HG03571 (cell line): ENCODE results near the gene SLC7A14.

Experiments
- ATAC-seq: cut with Tn5 transposase; IDR thresholded peaks from one replicate; pipeline ENCODE4 v1.9.1; 2021; ENCODE audit not compliant: unreplicated experiment

SLC7A14 gene

DNA sequence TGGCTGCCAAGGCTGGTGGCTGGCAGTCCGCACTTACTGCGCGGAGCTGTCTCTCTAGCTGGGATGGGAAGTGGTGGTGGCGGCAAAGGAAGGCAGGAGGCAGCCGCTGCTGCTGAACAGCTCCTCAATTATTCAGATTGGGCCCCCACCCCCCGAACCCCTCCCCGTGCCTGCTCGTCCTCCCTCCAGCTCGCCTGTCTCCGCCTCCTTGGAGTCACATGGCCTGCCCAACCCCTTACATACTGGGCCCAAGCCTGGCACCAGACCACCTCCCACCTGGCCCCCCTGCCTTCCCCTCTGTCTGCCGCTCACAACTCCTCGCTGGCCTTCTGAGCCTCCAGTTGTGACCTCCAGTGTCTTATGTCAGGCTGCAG is at the start of gene SLC7A14:
TSS of gene SLC7A14 (minus strand) at position 139 of the 374 bp plus-strand sequence. CDS start 59,139 bp downstream, outside the sequence.
- no peak for ATAC-seq

DNA sequence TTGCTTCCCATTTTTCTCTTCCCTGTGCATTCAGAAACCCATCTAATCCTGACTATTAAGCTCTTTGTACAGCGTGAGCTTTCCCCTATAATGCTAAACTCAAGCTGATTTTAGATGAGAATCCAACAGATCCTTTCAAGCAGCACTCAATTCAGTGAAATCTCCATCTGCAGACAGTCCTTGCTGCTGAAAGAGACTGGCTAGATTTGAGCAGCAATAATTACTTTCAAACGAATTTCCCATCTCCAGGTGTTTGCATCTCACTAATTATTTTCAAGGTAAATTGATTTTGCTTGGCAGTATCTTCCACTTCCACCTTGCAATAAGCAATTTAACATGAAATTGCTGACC is 49.5 kb upstream of the SLC7A14 start:
- no peak for ATAC-seq

DNA sequence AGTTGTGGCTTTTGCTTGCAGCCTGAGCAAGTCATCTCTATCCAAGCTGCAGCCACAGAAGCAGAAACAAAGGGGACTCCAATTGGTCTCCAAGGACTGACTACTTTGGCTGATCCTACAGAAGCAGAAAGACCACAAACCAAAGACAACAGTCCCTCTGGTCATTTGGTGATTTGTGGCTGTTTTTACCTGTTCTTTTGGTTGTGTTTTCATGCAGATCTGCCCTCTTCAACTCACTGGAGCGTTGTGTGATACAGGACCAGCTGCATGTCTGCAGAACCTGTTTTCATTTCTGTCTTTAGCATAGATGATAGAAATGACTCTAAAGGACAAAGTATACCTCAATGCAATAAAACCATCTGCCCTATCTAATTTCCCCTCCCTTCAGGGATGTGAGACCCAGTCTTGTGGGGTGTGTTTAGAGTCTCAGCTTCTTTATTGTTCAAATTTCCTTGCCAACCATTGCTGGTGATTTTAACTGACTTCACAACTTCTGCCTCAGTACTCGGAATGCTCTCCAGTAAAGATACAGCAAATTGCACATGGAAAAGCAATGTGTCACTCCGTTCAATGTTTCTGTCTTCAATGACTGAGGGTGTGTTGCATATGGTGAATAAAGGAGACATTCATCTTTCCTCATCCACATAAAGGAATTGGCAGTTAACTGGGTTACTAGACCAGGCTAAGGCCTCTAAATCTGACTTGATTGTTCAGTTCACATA is 48.9 kb upstream of the SLC7A14 start:
- peak; percentile 66 for ATAC-seq

DNA sequence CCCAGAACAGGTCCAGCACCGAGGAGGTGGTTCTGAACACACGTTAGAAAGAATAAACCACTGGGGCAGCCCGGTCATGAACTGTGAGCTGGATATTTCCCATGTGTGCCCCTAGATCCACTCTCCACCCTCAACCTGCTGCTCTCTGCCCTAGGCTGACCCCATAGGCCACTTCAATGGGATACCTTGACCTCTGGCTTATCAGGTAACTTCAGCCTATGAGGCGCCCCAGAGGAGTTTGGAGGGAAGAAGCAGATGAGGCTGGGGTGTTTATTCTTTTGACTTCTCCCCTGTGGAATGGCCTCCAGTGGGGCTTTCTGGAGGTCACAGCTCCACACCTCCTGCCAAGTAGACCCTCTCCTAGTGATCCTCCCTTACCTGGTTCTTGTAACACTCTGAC is 47.7 kb upstream of the SLC7A14 start:
- no peak for ATAC-seq

DNA sequence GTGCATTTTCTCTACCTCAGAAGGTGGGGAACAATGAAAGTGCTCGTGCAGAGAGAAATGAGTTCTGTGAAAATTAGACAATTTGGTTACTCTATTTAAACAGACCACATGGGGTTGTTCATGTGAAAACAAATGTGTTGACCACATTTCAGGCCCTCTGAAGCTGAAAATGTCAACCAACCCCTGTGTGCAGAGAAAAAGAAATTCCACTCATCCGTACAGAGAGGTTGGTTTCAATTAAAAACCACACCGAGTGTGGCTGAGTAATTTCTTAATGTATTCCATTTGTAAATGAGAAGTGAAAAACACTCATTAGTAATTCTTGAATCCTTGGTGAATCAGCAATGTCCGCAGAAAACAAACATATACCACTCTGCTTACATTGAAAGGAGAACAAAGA is 46.9 kb upstream of the SLC7A14 start:
- ATAC-seq: peak; percentile 86

DNA sequence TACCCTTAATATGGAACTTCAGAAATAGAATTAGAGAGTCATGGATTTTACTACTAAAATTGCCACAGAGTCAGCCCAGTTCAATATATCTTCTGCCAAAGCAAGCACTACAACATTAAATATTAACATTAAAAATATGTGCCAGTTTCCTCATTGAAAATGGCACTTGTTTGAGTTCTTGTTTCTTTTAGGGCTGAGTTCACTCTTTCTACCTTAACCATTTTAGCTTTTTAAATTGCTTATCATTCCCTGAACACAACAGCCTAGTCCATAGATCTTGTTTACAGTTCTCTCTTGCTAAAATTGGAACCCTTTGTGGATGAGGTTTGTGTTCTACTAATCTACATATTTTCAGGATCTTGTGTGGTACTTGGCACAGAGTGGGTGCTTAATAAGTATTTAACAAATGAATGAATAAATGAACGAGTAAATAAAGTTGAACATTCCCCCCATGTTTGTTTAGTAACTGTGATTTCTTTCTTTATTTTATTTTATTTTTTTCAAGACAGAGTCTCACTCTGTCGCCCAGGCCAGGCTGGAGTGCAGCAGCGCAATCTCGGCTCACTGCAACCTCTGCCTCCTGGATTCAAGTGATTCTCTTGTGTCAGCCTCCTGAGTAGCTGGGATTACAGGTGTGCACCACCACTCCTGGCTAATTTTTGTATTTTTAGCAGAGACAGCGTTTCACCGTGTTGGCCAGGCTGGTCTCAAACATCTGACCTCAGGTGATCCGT is 46.0 kb upstream of the SLC7A14 start:
- no peak for ATAC-seq

DNA sequence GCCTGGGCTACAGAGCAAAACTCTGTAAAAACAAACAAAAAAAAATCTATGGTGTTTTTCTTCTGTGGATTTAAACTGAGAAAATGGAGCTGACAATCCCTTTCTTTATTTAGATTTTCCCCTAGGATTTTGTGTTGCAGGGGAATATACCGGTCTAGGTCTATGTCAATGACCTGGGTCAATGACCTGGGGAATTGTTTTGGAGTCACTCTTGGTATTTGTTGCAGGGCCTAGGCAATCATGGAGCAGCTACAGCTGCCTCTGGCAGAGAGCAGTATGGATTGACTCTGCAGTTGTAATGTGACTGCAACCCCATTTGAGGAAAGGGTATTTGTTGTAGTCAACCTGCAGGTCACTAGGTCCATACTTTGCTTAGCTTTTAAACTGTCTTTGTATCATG is 37.6 kb upstream of the SLC7A14 start:
- no peak for ATAC-seq

DNA sequence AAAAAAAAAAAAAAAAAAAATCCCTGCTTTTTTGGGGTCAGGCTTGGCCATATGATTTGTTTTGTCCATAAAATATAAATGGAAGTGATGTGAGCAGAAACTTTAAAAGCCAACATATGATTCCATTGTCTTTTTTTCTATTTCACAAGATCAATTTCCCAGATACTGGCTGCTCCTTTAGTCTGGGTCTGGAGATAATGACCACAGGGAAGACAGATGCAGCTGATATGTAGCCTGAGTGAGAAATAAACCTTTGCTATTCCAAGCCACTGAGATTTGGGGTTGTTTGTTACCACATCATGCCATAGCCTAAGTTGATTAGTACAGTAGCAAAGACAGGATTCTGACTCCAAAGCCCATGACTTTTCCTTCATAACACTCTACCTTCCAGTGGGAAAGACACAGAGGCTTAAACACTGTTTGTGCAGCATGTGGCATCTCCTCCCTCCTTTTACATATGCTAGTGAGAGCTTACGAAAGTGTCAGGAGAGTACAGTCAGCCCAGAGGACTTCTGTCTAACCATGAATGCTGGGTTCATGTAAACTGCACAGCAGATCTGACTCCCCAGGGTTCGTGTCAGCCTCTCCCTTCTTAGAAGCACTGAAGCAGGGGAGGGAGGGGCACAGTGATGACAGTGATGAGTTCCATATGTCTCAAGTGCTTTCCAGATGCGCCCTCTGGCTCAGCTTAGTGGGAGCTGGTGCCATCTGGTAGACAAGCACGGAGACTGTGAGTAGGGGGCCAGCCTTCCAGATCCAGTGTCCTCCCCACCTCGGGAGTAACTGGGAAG is 36.7 kb upstream of the SLC7A14 start:
- no peak for ATAC-seq

DNA sequence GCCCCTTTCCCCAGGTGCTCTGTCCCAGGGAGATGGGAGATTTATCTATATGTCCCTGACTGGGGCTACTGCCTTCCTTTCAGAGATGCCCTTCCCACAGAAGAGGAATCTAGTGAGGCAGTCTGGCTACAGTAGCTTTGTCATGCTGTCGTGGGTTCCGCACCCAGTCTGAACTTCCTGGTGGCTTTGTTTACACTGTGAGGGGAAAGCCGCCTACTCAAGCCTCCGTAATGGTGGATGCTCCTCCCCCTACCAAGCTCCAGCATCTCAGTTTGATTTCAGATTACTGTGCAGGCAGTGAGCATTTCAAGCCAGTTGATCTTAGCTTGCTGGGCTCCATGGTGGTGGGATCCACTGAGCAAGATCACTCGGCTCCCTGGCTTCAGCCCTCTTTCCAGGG is 35.4 kb upstream of the SLC7A14 start:
- ATAC-seq: no peak

DNA sequence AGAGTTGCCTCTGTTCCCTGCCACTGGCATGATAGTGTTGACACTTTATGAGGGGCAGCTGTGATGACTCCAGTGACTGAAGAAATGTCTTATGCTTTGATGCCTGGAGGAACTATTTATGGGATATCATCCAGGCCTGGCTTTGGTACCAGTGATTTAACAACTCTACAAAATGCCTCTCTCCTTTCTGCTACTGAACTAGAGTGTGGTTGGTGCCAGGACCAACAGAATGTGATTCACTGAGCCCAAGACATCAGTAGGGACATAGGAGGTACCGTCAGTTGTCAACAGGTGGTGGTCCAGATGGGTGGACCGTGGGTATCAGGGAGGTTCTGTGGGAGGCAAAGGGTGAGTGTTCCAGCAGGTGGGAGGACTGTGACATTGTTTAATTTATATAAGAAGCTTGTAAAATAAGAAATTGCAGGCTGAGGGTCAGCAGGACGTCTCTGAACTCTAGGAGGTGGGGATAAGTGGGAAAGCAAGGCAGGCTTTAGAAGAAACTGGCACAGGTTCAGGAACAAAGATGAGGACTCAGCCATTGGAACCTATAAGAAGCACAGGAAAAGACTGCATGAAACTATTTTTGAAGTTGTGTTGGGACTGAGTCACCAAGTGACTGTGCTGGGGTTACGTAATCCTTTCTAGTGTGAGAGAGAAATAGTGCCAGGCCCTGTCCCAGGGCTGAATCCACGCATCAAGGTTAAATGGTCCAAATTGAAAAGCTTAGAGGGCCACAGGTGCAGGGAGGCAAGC is 28.5 kb upstream of the SLC7A14 start:
- no peak for ATAC-seq

DNA sequence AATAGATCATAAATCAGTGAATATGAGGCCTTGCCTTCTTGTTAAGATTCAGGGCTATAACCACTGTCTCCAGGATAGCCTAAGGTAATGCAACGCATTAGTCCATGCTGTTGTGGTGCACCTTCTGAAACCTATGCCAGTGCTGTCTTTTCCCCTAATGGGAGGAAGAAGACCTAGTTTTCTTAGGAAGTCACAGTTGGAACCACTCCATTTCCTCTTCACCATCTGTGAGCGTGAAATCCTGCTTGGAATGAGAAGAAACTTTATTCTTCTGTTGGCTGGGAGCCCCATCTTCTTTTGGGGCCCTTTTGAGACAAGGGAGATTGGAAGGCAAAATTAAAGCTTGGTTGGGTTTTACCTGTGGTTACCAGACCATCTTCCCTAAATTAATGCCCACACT is 25.9 kb upstream of the SLC7A14 start:
- ATAC-seq: no peak

DNA sequence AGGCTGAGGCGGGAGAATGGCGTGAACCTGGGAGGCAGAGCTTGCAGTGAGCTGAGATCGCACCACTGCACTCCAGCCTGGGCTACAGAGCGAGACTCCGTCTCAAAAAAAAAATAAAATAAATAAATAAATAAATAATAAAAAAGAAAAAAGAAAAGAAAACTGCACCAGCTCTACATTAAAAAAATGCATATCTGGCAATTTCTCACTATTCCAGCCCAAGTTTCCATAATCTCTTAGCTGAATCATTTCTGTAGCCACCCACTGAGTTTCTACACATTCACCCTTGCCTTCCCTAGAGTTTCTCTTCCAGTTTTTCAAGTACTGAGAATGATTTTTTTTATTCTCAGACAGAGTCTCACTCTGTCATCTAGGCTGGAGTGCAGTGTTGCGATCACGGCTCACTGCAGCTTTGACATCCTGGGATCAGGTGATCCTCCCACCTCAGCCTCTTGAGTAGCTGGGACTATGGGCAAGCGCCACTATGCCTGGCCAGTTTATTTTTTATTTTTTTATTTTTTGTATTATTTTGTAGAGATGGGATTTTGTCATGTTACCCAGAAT is 24.5 kb upstream of the SLC7A14 start:
- ATAC-seq: no peak

DNA sequence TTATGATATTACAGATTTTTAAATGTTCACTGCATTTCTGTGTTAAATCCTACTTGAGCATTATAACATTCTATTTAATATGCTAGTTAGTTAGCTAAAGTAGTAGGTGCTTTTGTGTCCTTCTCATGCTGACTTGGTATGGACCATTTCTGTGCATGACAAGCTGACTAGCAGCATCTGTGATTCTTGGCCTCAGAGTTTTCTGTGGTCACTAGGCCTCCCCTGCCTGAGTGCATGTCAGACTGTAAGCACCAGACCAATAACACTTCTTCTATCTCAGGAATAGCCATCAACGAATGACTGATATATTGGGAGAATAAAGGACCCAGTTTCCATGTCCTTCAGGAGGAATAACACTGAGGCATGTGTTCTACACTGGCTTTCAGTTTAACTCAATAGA is 22.6 kb upstream of the SLC7A14 start:
- no peak for ATAC-seq

DNA sequence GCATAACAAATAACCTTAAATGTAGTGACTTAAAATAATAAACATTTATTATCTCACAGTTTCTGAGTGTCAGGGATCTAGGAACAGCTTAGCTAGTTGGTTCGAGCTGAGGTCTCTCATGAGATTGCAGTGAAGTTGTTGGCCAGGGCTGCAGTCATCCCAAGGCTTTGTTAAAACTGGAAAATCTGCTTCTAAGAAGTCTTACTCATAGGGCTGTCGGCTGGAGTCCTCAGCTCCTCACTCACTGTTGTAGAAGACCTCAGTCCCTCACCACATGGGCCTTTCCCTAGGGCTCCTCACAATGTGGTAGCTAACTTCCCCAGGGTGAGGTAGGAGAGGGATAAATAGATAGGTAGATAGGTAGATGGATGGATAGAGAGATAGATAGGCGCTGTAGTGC is 20.8 kb upstream of the SLC7A14 start:
- ATAC-seq: no peak

DNA sequence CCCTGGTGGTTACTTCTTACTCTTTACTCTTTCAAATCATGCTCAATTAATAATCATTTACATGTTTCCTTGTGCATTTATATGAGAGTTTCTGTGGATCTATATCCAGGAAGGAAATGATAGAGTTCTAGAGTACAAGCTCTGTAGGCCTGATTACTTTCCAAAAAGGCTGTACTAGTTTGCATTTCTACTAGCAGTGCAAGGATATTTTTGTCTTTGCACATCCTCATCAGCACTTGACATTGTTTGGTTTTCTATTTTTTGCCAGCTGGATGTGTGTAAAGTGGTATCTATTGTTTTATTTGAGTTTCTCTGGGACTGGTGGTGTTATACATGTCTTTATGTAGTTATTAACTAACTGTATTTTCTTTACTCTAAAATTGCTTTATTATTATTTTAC is 19.6 kb upstream of the SLC7A14 start:
- no peak for ATAC-seq

DNA sequence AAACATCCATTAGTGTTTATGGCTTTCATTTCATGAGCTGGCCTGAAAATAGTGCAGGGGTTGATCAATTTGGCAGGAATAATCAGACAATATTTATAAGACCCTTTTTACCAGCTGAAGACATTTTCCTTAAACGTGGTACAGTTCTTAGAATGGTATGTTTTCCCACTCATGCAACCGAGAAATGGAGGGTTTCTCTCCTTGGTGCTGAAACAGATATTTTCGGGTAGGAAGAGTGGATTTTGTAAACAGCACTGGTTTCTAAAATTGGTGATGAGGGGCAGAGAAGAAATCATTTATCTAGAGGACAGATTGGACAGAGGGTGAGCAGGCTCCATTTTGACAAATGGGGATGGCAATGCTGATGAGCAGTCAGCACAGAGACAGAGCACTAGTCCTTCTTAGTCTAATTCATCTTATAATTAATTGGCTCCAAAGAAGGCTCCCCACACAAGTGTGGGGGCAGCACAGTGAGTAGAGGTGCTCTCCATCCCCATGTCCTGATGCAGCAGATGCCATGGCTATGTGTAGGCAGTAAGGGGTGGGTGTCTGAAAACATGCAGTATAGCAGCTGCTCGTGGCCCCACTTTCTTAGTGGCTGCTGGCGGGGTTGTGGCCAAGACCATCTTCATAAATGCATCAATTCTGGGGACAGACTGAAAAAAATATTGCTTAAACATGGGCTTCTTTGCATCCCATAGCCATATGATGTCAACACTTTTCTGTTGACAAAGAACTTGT is 18.1 kb upstream of the SLC7A14 start:
- no peak for ATAC-seq

DNA sequence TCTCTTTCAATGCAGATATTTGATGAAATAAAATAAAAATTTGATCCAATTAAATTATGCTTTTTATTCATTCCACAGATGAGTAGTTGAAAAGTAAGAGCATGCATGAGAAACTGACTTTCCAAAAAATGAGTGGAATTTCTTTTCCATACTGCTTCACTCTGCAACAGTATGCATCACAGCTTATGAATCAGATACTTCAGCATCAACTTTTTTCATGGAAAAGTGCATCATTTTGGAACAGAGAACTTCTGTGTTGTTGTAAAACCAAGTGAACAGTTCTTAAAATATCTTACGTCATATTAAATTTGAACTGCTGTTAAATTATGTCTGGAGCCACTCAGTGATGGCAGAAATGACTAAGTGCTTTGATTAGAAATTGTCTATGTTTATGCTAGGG is 16.7 kb upstream of the SLC7A14 start:
- ATAC-seq: no peak

DNA sequence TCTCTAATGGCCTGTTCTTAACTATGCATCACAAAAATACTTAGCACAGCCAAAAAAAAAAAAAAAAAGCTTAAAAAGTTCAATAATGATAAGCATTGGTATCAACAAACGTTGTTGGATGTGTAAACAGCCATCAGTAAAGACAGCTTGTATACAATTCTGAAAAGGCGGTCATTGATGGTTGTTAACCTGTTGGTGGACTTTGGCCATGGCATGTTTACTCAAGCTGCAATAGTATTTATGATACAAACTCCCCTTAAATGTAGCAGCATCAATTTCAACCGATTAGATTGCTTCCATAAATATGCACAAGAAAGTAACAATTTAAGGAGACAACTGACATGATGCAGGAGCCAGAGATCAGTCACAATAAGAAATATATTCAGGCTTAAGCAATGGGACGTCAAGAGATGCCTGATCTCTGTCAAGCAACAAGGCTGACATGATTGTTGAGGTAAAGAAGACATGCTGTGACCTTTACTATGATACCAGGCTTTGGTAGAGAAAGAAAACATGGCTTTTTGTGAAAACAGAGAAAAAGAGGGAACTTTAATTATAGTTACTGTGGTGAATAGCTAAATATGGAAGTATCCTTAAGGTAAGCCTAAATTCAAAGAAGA is 14.2 kb upstream of the SLC7A14 start:
- ATAC-seq: no peak

DNA sequence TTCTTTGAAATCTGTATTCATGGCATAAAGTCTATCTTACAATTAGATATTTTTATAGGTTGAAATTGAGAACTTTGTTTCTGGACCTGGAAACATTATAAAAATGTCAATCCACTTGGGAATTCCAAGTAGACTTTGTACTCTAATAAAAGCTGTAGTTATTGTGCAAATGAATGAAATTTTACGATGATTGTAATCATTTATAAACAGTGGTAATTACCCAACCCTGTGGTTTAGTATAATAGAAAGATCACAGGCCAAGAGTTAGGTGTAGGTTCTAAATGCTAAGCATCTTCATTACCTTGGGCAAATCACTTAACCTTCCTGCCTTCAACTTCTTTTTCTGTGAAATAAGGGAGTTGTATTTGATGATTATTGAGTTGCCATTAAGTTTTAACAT is 13.2 kb upstream of the SLC7A14 start:
- ATAC-seq: no peak

DNA sequence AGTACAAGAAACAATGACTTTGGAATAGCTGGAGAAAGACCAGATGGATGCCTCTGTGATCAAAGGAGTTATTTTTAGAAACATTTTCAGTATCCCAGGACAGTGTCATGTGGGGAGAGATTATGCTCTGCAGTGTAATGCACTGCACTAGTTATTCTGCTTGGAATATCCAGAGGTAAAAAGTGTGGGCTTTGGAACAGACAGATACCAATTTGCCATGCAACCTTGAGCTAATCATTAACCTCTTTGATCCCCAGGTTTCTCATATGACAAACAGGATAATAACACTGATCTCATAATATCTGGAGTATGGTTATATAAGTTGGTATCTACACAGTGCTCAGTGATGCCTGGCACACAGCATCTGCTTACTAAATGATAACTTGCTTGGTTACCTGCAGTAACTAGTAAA is 12.2 kb upstream of the SLC7A14 start:
- no peak for ATAC-seq
